Smooth muscle cell (in vitro differentiated cells): ENCODE data around the gene CENPX. TPM values are rescaled to one million over a fixed set of nuclear protein-coding genes. Genes with fewer than 3 reads are reported as not detected.

Source experiments
- DNase-seq: peaks from one replicate; lab custom pipeline; 2025; ENCODE audit not compliant: unreplicated experiment; lab: John Stamatoyannopoulos, UW
- H2AFZ ChIP-seq: fragments of 200-600 bp; sonication (generic); 2 replicates; pipeline ENCODE4 v1.6.0; 2016; ENCODE audit warnings: antibody characterized with exemption, low read depth, mild to moderate bottlenecking
- H3F3A ChIP-seq: fragments of 200-600 bp; sonication (generic); 2 replicates; pipeline ENCODE4 v1.6.0; 2017; ENCODE audit warnings: antibody characterized with exemption, low read depth
- H3K27ac ChIP-seq: fragments of 200-600 bp; sonication (generic); 2 replicates; pipeline ENCODE4 v1.5.1; 2016; ENCODE audit warnings: low read depth, mild to moderate bottlenecking
- H3K27me3 ChIP-seq: fragments of 200-600 bp; sonication (generic); 2 replicates; pipeline ENCODE4 v1.6.1; 2016; ENCODE audit warnings: low read depth, mild to moderate bottlenecking
- H3K36me3 ChIP-seq: fragments of 200-600 bp; sonication (generic); 2 replicates; pipeline ENCODE4 v1.5.1; 2016; ENCODE audit warnings: low read depth
- H3K4me1 ChIP-seq: fragments of 200-600 bp; sonication (generic); 2 replicates; pipeline ENCODE4 v1.5.1; 2016; ENCODE audit warnings: low read depth
- H3K4me2 ChIP-seq: fragments of 200-600 bp; sonication (generic); 2 replicates; pipeline ENCODE4 v1.6.0; 2016; ENCODE audit warnings: mild to moderate bottlenecking
- H3K4me3 ChIP-seq: fragments of 200-600 bp; sonication (generic); 2 replicates; pipeline ENCODE4 v1.5.1; 2016; ENCODE audit warnings: mild to moderate bottlenecking
- H3K79me2 ChIP-seq: fragments of 200-600 bp; sonication (generic); 2 replicates; pipeline ENCODE4 v1.6.0; 2016; ENCODE audit warnings: low read depth, mild to moderate bottlenecking
- H3K9ac ChIP-seq: fragments of 200-600 bp; sonication (generic); 2 replicates; pipeline ENCODE4 v1.6.0; 2016; ENCODE audit warnings: low read depth
- H3K9me3 ChIP-seq: fragments of 200-600 bp; sonication (generic); replicated peaks from 2 replicates; pipeline ENCODE4 v1.5.1; 2016; ENCODE audit warnings: low read depth
- H4K20me1 ChIP-seq: fragments of 200-600 bp; sonication (generic); 2 replicates; pipeline ENCODE4 v1.6.0; 2016; ENCODE audit warnings: low read depth
- CTCF ChIP-seq: fragments of 200-600 bp; sonication (generic); IDR thresholded peaks from 2 replicates; pipeline ENCODE4 v1.5.1; 2017; ENCODE audit warnings: borderline replicate concordance, mild to moderate bottlenecking, antibody characterized with exemption; ENCODE audit not compliant: insufficient read depth, poor library complexity, severe bottlenecking
- WGBS: methylation state at CpG from one replicate; pipeline ENCODE4 v1.1.7; 2016; ENCODE audit warnings: low lambda C conversion rate; 5-methylcytosine and 5-hydroxymethylcytosine counted together
- polyA plus RNA-seq: library from polyadenylated mRNA; unstranded; fragments of >200 nt; fragmentation: Nextera tagmentation; extraction: Ambion mirVana; gene quantifications from 2 replicates; pipeline ENCODE4 v1.2.1, GENCODE V29; 2016
- total RNA-seq: library from RNA; depleted of rRNA; stranded (reverse); fragments of >200 nt; gene quantifications from 2 replicates; pipeline ENCODE4 v1.2.3, GENCODE V29; 2014

CENPX gene
- total and polyA plus RNA-seq, 2 experiments from 2014 or later, result 44.6 to 57.5 TPM

GRCh38 chr17:81999976-82000802 is 22.5 kb downstream of the CENPX start:
- Histone ChIP-seq H3K4me1 (peaks cover 6% of the 10 kb centered on the region), H3K79me2 (no peaks in the 10 kb centered on the region), H3K9ac (no peak overlapping the region), H2AFZ (no peak overlapping the region), H3K27me3 (no peaks in the 10 kb centered on the region), H3K9me3 (no peaks in the 10 kb centered on the region), H3K4me2 (no peak overlapping the region), H3K27ac (no peak overlapping the region), H4K20me1 (peaks cover 4% of the 10 kb centered on the region), H3K36me3 (no peaks in the 10 kb centered on the region), H3K4me3 (no peak overlapping the region), H3F3A (peaks cover 12% of the 10 kb centered on the region)
- WGBS, result 96% methylated on average over 27 of the region's 36 CpGs
- DNase-seq, result no peak
- TF ChIP-seq CTCF, result no peak

- DNase-seq, result no peak
- no peaks in the 10 kb centered on the region for H3K9me3 ChIP-seq
- no peak overlapping the region for H3K4me2 ChIP-seq
- H3K4me3 ChIP-seq, result no peak overlapping the region
- TF ChIP-seq CTCF, result no peak
- peaks cover 12% of the 10 kb centered on the region for H3F3A ChIP-seq
- H3K27me3 ChIP-seq, result no peaks in the 10 kb centered on the region
- no peaks in the 10 kb centered on the region for H3K36me3 ChIP-seq
- H2AFZ ChIP-seq, result no peak overlapping the region
- H3K9ac ChIP-seq, result no peak overlapping the region
- H3K27ac ChIP-seq, result no peak overlapping the region
- WGBS, result 98% methylated on average over 12 of the region's 12 CpGs
- H3K4me1 ChIP-seq, result peaks cover 6% of the 10 kb centered on the region
- H4K20me1 ChIP-seq, result peaks cover 4% of the 10 kb centered on the region
- H3K79me2 ChIP-seq, result no peaks in the 10 kb centered on the region
Measured at GRCh38 chr17:81999587-81999975, 23.1 kb downstream of the CENPX start.

GRCh38 chr17:81998691-81999438 is 23.8 kb downstream of the CENPX start:
- DNase-seq, result no peak
- Histone ChIP-seq H3K9me3 (no peaks in the 10 kb centered on the region), H3K4me2 (no peak overlapping the region), H3K9ac (no peak overlapping the region), H3K27ac (no peak overlapping the region), H3K79me2 (no peaks in the 10 kb centered on the region), H4K20me1 (peaks cover 4% of the 10 kb centered on the region), H3K27me3 (no peaks in the 10 kb centered on the region), H3K36me3 (no peaks in the 10 kb centered on the region), H3K4me1 (peaks cover 3% of the 10 kb centered on the region), H3K4me3 (no peak overlapping the region), H2AFZ (no peak overlapping the region), H3F3A (peaks cover 12% of the 10 kb centered on the region)
- 96% methylated on average over 14 of the region's 14 CpGs for WGBS
- no peak for TF ChIP-seq CTCF
